Stimulated activated CD8-positive, alpha-beta memory T cell treated with anti-CD3 and anti-CD28 coated beads, Interleukin-4, amount 100 ng/mL, for 4 hours (primary cell): ENCODE data around the gene OR10R2.

Experiments
- DNase-seq, 2 donors: peaks; one replicate each; pipeline ENCODE4 v3.0.0-alpha.2; 2020; ENCODE audit warnings: low read depth in 2 of 2, low spot score in 1 of 2

OR10R2 gene

DNA sequence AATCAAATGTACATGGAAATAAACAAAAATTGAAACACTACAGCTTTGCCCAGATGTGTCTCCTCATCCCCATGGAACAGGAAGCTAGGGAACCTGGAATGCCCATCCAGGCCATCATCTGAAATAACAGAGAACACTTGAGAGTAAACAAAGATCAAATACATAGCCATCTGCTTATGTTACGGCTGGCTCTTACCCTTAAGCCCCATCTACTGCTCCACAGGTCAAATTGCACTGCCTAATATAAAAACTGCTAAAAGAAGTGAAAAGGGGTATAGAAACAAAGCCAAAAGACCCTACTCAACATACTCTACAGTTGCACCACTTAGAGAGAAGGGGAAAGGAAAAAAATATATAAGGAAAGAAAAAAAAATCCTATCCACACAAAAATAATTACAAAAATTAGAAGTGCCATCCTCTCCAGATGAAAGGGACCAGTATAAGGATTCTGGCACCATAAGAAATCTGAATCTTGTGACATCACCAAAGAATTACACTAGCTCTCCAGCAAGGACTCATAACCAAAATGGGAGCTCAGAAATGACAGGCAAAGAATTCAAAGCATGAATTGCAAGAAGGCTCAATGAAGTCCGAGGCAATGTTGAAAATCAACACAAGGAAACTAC, 55.3 kb downstream of the OR10R2 start:
- no peak for DNase-seq
